Thyroid gland (tissue), 4 donors: ENCODE results near the gene SOWAHA. TPM values are rescaled to one million over a fixed set of nuclear protein-coding genes. Genes with fewer than 3 reads are reported as not detected.

Experiments
- DNase-seq, 2 donors: peaks; one replicate each; pipeline ENCODE4 v3.0.0-alpha.2; 2019
- H3K27ac ChIP-seq, 3 donors: fragments of 200-600 bp; sonication (generic); 1 replicate in 2 of 3; 2 replicates in 1 of 3; pipeline ENCODE4 v1.5.1; 2016 to 2019; ENCODE audit warnings: mild to moderate bottlenecking in 1 of 3, moderate library complexity in 1 of 3
- H3K27me3 ChIP-seq: fragments of 200-600 bp; sonication (generic); one replicate; pipeline ENCODE4 v1.5.1; 2019
- H3K36me3 ChIP-seq, 2 donors: fragments of 200-600 bp; sonication (generic); one replicate each; pipeline ENCODE4 v1.5.1; 2016 to 2019
- H3K4me1 ChIP-seq, 2 donors: fragments of 200-600 bp; sonication (generic); one replicate each; pipeline ENCODE4 v1.5.1; 2017 to 2019
- H3K4me3 ChIP-seq, 3 donors: fragments of 200-600 bp; sonication (generic); replicated peaks in 1 of 3; 1 replicate in 2 of 3; 2 replicates in 1 of 3; pipeline ENCODE4 v1.5.1; 2016; ENCODE audit warnings: mild to moderate bottlenecking in 1 of 3
- H3K9me3 ChIP-seq: fragments of 200-600 bp; sonication (generic); one replicate; pipeline ENCODE4 v1.5.1; 2017
- CTCF ChIP-seq, 6 experiments: fragments of 200-600 bp in 3 of 6; fragments of 450-650 bp in 3 of 6; sonication (generic) in 3 of 6; IDR thresholded peaks; one replicate each; pipeline ENCODE4 v1.5.1; 2016 to 2019; ENCODE audit warnings: antibody characterized with exemption in 6 of 6, mild to moderate bottlenecking in 2 of 6, inconsistent platforms in 1 of 6, moderate library complexity in 1 of 6
- POLR2A ChIP-seq, 2 donors: fragments of 450-650 bp; IDR thresholded peaks; one replicate each; pipeline ENCODE4 v1.6.1; 2017; ENCODE audit warnings: antibody characterized with exemption in 2 of 2, mild to moderate bottlenecking in 2 of 2, moderate library complexity in 1 of 2
- WGBS, 2 donors: methylation state at CpG; one replicate each; pipeline ENCODE4 v1.1.5; 2017; 5-methylcytosine and 5-hydroxymethylcytosine counted together
- intact Hi-C: fragments of 100-400 bp; cut with DNase I; formaldehyde crosslinking; loops from one replicate; pipeline ENCODE4 v1.15.1; 2023
- small RNA-seq: library from RNA; depleted of rRNA; stranded (forward); fragments of <200 nt; gene quantifications from one replicate; pipeline ENCODE3, GENCODE V24; 2016
- total RNA-seq, 4 donors: library from RNA; depleted of rRNA; stranded (reverse); fragments of >200 nt; gene quantifications; one replicate each; pipeline ENCODE4 v1.2.3, GENCODE V29; 2016

SOWAHA gene
- total RNA-seq, 4 donors from 2014 or later, result 3.7 to 9.3 (median 4.6) TPM

DNA sequence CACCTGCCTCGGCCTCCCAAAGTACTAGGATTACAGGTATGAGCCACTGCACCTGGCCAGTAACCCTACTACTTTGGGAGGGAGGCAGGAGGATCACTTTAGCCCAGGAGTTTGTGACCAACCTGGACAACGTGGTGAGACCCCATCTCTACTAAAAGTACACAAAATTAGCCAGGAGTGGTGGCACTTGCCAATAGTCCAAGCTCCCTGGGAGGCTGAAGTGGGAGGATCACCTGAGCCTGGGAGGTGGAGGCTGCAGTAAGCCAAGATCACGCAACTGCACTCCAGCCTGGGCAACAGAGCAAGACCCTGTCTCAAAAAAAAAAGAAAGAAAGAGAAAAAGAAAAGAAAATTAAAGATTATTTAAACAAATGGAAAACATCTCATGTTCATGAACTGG is 42.9 kb downstream of the SOWAHA start:
- Histone ChIP-seq H3K4me1 (no peaks in the 10 kb centered on the region), H3K4me3 (no peak overlapping the region), H3K9me3 (no peaks in the 10 kb centered on the region), H3K36me3 (no peaks in the 10 kb centered on the region), H3K27ac (no peak overlapping the region), H3K27me3 (no peaks in the 10 kb centered on the region)
- no peak for TF ChIP-seq POLR2A (IDR thresholded peaks at IDR 0.05)
- intact Hi-C loops, result no loop called here
- 84 to 93% methylated on average over 3 of the region's 3 CpGs for WGBS, 2 donors
- DNase-seq, result no peak

DNA sequence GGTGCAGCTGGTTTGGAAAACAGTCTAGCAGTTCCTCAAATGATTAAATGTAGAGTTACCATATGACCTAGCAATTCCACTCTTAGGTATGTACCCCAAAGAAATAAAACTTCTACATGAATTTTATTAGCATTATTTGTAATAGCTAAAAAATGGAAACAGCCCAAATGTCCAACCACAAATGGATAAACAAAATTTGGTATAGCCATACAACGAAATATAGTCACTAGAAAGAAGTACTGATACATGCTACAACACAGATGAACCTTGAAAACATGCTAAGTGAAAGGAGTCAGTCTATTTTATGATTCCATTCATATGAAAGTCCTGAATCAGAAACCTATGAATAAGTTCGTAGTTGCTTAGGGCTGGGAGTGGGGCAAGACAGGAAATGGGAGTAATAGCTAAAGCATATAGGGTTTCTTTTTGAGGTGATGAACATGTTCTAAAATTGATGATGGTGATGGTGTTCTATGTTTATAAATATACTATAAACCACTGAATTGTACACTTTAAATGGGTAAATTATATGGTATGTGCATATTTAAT is 46.9 kb downstream of the SOWAHA start:
- no peak for DNase-seq
- no peaks in the 10 kb centered on the region for H3K9me3 ChIP-seq
- no peak overlapping the region for H3K27ac ChIP-seq
- no peak for TF ChIP-seq CTCF (IDR thresholded peaks at IDR 0.05)
- no peak for TF ChIP-seq POLR2A (IDR thresholded peaks at IDR 0.05)
- intact Hi-C loops, result no loop called here
- no peaks in the 10 kb centered on the region for H3K27me3 ChIP-seq
- H3K36me3 ChIP-seq, result no peaks in the 10 kb centered on the region
- 84 to 85% methylated on average over 2 of the region's 2 CpGs for WGBS, 2 donors
- H3K4me3 ChIP-seq, result no peak overlapping the region
- H3K4me1 ChIP-seq, result no peaks in the 10 kb centered on the region

DNA sequence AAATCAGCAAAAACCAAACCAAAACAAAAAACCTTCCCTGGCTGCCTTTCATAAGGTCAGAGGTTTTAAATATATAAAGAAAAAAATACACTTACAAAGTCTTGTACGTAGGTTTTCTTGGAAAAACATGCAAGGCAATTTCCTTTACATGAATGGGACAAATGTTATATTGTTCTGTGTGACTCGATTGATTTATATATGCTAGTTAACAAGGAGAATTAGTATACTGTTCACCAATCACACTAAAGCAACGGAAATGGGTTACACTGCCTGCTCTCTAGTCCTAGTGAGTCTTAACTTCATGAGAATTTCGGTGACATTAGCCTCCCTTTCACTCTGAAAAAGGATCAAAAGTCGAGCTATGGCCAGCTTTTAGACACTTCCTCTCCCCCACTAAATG is 47.6 kb downstream of the SOWAHA start:
- Histone ChIP-seq H3K27me3 (no peaks in the 10 kb centered on the region), H3K4me1 (peaks cover 0 to 5% of the 10 kb centered on the region in 2 donors), H3K9me3 (no peaks in the 10 kb centered on the region), H3K27ac (no peak overlapping the region), H3K4me3 (no peak overlapping the region), H3K36me3 (no peaks in the 10 kb centered on the region)
- no peak for TF ChIP-seq POLR2A (IDR thresholded peaks at IDR 0.05)
- no peak for TF ChIP-seq CTCF (IDR thresholded peaks at IDR 0.05)
- intact Hi-C loops, result no loop called here
- 68 to 85% methylated on average over 5 of the region's 5 CpGs for WGBS, 2 donors
- no peak for DNase-seq

- peaks cover 0 to 10% of the 10 kb centered on the region in 2 donors for H3K36me3 ChIP-seq
- no peaks in the 10 kb centered on the region for H3K27me3 ChIP-seq
- no peak for DNase-seq
- peaks cover 4 to 16% of the 10 kb centered on the region in 2 donors for H3K4me1 ChIP-seq
- no peaks in the 10 kb centered on the region for H3K9me3 ChIP-seq
- TF ChIP-seq CTCF (IDR thresholded peaks at IDR 0.05) (peak in 1 of 6 experiments; percentile 4), POLR2A (IDR thresholded peaks at IDR 0.05) (no peak)
- H3K27ac ChIP-seq, result peak overlapping the region; percentile 82 to 92 (median 92)
- intact Hi-C loops, result no loop called here
- WGBS, 2 donors, result 37 to 38% methylated on average over 26 to 30 of the region's 30 CpGs
- peak overlapping the region; percentile 32 to 69 (median 67) for H3K4me3 ChIP-seq
These were observed 52.7 kb downstream of the SOWAHA start for GRCh38 chr5:132865668-132866341.

Small RNA genes within 50 kb of the gene (small RNA-seq; reads per million reads assigned to genes)
- gene RNA5SP192, result not detected

Other genes starting within 250 kb of the SOWAHA start
- gene IL13, start 155.1 kb upstream of the SOWAHA start, total RNA-seq, result not detected
- gene IL4, start 139.3 kb upstream of the SOWAHA start, total RNA-seq, result not detected
- gene KIF3A, start 75.8 kb upstream of the SOWAHA start, total RNA-seq, result 10 to 100 TPM in 2 of 4 donors, 1 to 10 TPM in 2; 8.2 to 12.2 (median 10.5) TPM
- gene CCNI2, start 65.9 kb upstream of the SOWAHA start, total RNA-seq, result under 1 TPM in 3 of 4 donors, not detected in 1; 0.34 to 0.81 (median 0.67) TPM
- gene SEPTIN8, start 36.1 kb upstream of the SOWAHA start, total RNA-seq, result 10 to 100 TPM; 41.9 to 57.7 (median 46.7) TPM
- gene SHROOM1, start 17.3 kb downstream of the SOWAHA start, total RNA-seq, result 10 to 100 TPM in 3 of 4 donors, 1 to 10 TPM in 1; 7.6 to 21.4 (median 14.2) TPM
- gene GDF9, start 53.2 kb downstream of the SOWAHA start, total RNA-seq, result under 1 TPM in 2 of 4 donors, not detected in 2; 0.27 to 0.33 TPM
- 100 to 1,000 TPM in 3 of 4 donors, 10 to 100 TPM in 1; 59.2 to 235 (median 118) TPM for gene UQCRQ, start 53.3 kb downstream of the SOWAHA start, total RNA-seq
- 1 to 10 TPM; 1.5 to 4.8 (median 2.9) TPM for gene LEAP2, start 60.4 kb downstream of the SOWAHA start, total RNA-seq
- gene AFF4, start 150.3 kb downstream of the SOWAHA start, total RNA-seq, result 100 to 1,000 TPM in 2 of 4 donors, 10 to 100 TPM in 2; 81.7 to 150 (median 95.7) TPM
- gene ZCCHC10, start 213.2 kb downstream of the SOWAHA start, total RNA-seq, result 10 to 100 TPM; 24.7 to 43.4 (median 30.7) TPM
- 10 to 100 TPM; 49.9 to 72.0 (median 70.5) TPM for gene HSPA4, start 238.7 kb downstream of the SOWAHA start, total RNA-seq